ENCODE measurements around the gene PTGS1. TPM values are rescaled to one million over a fixed set of nuclear protein-coding genes. Genes with fewer than 3 reads are reported as not detected.
"Not testable (repeated sequence)": the region's sequence is repeated elsewhere in the genome, so short reads cannot be mapped to it uniquely, and the experiment has no call there.

The PTGS1 gene
- total and polyA plus RNA-seq, 2 donors: 98.8 to 348 TPM

DNA sequence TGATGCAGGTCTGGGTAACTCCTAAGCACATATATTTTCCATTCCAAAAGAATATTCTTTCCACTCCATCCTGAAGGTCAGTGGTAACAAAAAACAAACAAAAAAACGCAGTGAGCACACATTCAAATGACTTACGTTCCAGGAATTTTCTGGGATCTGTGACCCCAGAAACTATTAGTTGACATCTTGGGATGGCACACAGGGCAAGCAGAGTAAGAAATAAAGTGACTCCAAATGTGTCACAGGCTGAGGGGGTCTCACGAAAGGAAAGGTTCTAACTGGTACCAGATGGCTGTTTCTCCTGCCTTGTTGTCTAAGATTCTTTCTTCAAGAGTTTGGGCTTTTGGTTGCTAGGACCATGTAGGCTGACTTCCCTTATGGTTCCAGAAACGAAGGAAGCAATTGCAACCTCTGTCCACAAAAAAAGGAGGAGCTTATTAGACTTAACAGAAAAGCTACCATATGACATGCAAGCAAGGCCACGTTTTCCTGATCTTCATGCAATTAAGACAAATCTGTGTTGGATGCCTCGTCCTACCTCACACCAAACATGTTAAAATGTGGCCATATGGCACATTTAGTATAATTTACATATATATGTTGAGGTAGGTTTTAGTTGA lies 32.7 kb downstream of the PTGS1 start:
- Histone ChIP-seq H3K4me3 (ENCODE audit: low read depth, low read length) (no peak overlapping the region), H3K27ac (ENCODE audit: low read depth) (no peak overlapping the region), H3K4me1 (ENCODE audit: insufficient read depth) (no peaks in the 10 kb centered on the region), H3K36me3 (ENCODE audit: insufficient read depth) (no peaks in the 10 kb centered on the region)
- DNase-seq (ENCODE audit: extremely low spot score): no peak
- WGBS: 52% methylated on average over 6 of the region's 6 CpGs

DNA sequence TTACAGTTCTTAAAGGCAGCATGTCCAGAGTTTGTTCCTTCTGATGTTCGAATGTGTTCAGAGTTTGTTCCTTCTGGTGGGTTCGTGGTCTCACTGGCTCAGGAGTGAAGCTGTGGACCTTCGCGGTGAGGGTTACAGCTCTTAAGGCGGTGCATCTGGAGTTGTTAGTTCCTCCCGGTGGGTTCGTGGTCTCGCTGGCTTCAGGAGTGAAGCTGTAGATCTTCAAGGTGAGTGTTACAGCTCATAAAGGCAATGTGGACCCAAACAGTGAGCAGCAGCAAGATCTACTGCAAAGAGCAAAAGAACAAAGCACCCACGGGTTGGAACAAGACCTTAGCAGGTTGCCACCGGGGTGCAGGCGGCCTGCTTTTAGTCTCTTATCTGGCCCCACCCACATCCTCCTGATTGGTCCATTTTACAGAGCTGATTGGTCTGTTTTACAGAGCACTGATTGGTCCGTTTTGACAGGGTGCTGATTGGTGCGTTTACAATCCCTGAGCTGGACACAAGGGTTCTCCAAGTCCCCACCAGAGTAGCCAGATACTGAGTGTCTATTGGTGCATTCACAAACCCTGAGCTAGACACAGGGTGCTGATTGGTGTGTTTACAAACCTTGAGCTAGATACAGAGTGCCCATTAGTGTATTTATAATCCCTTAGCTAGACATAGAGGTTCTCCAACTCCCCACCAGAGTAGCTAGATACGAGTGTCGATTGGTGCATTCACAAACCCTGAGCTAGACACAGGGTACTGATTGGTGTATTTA lies 34.7 kb downstream of the PTGS1 start:
- 89% methylated on average over 15 of the region's 15 CpGs for WGBS
- not testable (repeated sequence) for H3K27ac ChIP-seq (ENCODE audit: low read depth); DNase-seq (ENCODE audit: extremely low spot score); H3K4me3 ChIP-seq (ENCODE audit: low read depth, low read length); H3K4me1 ChIP-seq (ENCODE audit: insufficient read depth); H3K36me3 ChIP-seq (ENCODE audit: insufficient read depth)

DNA sequence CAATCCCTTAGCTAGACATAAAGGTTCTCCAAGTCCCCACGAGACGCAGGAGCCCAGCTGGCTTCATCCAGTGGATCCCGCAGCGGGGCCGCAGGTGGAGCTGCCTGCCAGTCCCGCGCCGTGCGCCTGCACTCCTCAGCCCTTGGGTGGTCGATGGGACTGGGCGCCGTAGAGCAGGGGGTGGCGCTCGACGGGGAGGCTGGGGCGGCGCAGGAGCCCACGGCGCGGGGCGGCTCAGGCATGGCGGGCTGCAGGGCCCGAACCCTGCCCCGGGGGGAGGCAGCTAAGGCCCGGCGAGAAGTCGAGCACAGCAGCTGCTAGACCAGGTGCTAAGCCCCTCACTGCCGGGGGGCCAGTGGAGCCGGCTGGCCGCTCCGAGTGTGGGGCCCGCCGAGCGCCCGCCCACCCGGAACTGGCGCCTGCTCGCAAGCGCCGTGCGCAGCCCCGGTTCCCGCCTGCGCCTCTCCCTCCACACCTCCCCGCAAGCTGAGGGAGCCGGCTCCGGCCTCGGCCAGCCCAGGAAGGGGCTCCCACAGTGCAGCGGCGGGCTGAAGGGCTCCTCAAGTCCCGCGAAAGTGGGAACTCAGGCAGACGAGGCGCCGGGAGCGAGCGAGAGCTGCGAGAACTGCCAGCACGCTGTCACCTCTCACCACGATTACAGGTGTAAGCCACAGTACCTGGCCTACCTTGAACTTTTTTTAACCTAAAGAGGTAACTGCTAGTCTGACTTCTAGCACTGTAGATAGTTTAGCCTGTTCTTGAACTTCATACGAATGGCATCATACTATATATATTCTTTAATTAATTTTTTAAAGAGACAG lies 35.5 kb downstream of the PTGS1 start:
- 80% methylated on average over 61 of the region's 61 CpGs for WGBS
- DNase-seq (ENCODE audit: extremely low spot score): no peak
- Histone ChIP-seq H3K36me3 (ENCODE audit: insufficient read depth) (no peaks in the 10 kb centered on the region), H3K27ac (ENCODE audit: low read depth) (no peak overlapping the region), H3K4me3 (ENCODE audit: low read depth, low read length) (no peak overlapping the region), H3K4me1 (ENCODE audit: insufficient read depth) (no peaks in the 10 kb centered on the region)

DNA sequence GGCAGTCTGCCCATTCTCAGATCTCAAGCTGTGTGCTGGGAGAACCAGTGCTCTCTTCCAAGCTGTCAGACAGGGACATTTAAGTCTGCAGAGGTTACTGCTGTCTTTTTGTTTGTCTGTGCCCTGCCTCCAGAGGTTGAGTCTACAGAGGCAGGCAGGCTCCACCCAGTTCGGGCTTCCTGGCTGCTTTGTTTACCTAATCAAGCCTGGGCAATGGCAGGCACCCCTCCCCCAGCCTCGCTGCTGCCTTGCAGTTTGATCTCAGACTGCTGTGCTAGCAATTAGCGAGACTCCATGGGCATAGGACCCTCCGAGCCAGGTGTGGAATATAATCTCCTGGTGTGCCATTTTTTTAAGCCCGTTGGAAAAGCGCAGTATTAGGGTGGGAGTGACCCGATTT lies 43.3 kb downstream of the PTGS1 start:
- H3K4me3 ChIP-seq (ENCODE audit: low read depth, low read length); DNase-seq (ENCODE audit: extremely low spot score); H3K36me3 ChIP-seq (ENCODE audit: insufficient read depth); H3K4me1 ChIP-seq (ENCODE audit: insufficient read depth); H3K27ac ChIP-seq (ENCODE audit: low read depth): not testable (repeated sequence)
- 74% methylated on average over 7 of the region's 7 CpGs for WGBS

DNA sequence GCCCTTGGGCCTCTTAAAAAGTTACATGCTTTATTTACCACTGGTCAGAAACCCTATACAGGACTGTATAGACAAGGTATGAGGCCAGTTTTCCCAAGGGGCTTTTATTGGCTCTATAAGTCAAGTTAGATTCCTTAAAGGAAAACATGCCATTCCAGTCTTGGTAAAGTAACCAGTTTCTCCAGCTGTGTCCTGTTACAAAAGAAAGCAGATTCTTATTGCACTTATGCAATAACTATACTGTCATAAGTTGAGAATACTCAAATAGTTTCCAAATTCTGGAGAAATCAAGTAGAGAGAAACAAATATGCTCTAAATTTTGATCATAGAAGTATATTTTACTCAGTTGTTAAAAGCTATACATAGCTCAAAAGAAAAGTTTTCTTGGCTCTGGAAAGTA lies 47.2 kb downstream of the PTGS1 start:
- Histone ChIP-seq H3K4me3 (ENCODE audit: low read depth, low read length) (no peak overlapping the region), H3K36me3 (ENCODE audit: insufficient read depth) (peaks cover 2% of the 10 kb centered on the region), H3K4me1 (ENCODE audit: insufficient read depth) (no peaks in the 10 kb centered on the region), H3K27ac (ENCODE audit: low read depth) (no peak overlapping the region)
- DNase-seq (ENCODE audit: extremely low spot score): no peak

DNA sequence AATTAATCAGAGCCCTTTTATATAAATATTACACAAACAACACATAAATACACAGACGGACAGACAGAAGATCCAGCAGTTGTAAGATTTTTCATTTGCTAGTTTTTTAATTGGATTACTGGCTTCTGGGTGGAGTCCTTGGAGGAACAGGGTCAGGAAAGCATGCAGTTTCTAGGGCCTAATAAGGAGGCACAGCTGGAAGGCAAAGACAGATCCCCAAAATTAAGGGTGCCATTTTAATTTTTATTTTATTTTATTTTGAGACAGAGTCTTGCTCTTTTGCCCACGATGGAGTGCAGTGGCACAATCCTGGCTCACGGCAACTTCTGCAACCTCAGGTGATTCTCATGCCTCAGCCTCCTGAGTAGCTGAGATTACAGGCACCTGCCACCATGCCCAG lies 49.5 kb downstream of the PTGS1 start:
- Histone ChIP-seq H3K4me1 (ENCODE audit: insufficient read depth) (no peaks in the 10 kb centered on the region), H3K36me3 (ENCODE audit: insufficient read depth) (peaks cover 2% of the 10 kb centered on the region), H3K27ac (ENCODE audit: low read depth) (no peak overlapping the region), H3K4me3 (ENCODE audit: low read depth, low read length) (no peak overlapping the region)
- WGBS: 82% methylated on average over 3 of the region's 3 CpGs
- no peak for DNase-seq (ENCODE audit: extremely low spot score)

DNA sequence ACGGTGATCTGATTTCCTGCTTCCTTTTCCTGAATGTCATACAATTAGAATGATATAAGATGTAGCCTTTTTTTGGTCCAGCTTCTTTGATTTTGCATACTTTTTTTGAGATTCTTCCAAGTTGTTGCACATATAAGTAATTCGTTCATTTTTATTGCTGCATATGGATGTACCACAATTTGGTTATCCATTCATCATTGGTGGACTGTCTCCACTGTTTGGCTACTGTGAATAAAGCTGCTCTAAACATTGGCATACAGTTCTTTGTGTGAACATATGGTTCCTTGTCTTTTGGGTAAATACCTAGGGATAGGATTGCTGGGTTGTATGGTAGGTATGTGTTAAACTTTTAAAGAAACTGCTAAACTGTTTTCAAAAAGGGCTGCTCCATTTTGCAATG lies 54.3 kb downstream of the PTGS1 start:
- H3K36me3 ChIP-seq (ENCODE audit: insufficient read depth): no peaks in the 10 kb centered on the region
- no peak for DNase-seq (ENCODE audit: extremely low spot score)
- H3K4me3 ChIP-seq (ENCODE audit: low read depth, low read length): no peak overlapping the region
- no peak overlapping the region for H3K27ac ChIP-seq (ENCODE audit: low read depth)
- 54% methylated on average over 2 of the region's 2 CpGs for WGBS
- no peaks in the 10 kb centered on the region for H3K4me1 ChIP-seq (ENCODE audit: insufficient read depth)

DNA sequence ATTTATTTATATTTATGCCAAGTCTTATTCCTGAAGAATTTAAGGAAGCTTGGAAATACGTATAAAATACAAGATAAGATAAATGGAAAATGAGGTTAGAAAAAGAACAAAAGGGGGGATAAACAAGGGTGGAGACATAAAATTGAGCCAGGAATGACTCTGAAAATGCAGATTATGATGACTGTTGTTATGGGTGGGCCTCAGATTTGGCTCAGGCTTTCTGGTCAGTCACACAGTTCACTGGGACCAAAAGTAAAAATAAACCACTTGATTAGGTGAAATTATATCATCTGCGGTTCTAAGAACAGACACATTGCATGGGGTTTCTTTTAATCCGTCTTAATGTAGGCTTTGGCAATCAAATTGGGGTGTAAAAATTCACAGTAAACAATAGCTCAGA lies 55.9 kb downstream of the PTGS1 start:
- Histone ChIP-seq H3K27ac (ENCODE audit: low read depth) (no peak overlapping the region), H3K4me1 (ENCODE audit: insufficient read depth) (no peaks in the 10 kb centered on the region), H3K4me3 (ENCODE audit: low read depth, low read length) (no peak overlapping the region), H3K36me3 (ENCODE audit: insufficient read depth) (no peaks in the 10 kb centered on the region)
- 74% methylated on average over 3 of the region's 3 CpGs for WGBS
- no peak for DNase-seq (ENCODE audit: extremely low spot score)

DNA sequence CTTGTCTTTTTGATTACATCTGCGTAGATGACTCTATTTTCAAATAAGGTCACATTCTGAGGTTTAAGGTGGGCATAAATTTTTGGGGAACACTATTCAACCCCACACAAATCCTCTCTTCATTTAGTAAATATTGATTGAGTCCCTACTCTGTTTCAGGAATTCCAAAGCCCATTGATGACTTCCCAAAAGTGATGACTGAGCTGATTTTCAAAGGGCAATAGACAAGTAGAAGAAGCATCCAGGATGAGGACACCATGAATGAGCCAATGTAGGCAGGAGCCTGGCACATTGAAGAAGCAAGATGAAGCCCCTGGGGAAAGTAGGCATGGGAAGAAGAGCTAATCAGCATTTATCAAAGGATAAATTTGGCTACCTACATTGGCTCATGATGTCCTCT lies 71.7 kb downstream of the PTGS1 start:
- WGBS: 84% methylated on average over 1 of the region's 1 CpG
- H3K36me3 ChIP-seq (ENCODE audit: insufficient read depth): no peaks in the 10 kb centered on the region
- DNase-seq (ENCODE audit: extremely low spot score): no peak
- no peak overlapping the region for H3K27ac ChIP-seq (ENCODE audit: low read depth)
- H3K4me3 ChIP-seq (ENCODE audit: low read depth, low read length): no peak overlapping the region
- H3K4me1 ChIP-seq (ENCODE audit: insufficient read depth): no peaks in the 10 kb centered on the region

DNA sequence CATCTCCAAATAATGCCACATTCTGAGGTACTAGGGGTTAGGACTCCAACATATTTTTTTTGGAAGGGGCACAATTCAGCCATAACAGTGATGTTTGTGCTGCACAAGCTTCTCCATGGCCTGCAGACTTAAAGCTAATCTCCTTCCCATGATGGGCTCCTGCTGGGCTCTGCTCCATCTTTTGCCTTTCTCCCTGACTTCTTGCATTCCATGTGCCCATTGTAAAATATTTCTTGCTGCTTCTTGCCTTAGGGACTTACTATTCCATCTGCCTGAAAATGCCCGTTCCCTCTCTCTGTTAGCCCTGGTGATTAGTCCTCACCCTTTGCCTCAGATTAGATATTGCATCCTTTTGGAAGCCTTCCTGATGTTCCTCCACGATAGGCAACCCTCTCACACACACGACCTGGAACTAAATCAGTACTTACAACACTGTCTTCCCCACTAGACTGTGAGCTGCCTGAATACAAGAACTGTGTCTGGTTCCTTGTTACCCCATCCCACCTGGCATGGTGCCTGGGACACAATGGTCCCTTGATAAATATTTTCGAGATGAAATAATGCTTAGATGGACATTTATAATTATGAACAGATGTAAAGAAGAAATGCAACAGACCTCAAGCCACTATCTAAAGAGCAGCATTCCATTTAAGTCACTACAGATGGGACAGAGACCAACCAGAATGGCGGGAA lies 73.4 kb downstream of the PTGS1 start:
- 65% methylated on average over 5 of the region's 5 CpGs for WGBS
- H3K36me3 ChIP-seq (ENCODE audit: insufficient read depth): no peaks in the 10 kb centered on the region
- no peak for DNase-seq (ENCODE audit: extremely low spot score)
- H3K27ac ChIP-seq (ENCODE audit: low read depth): no peak overlapping the region
- H3K4me3 ChIP-seq (ENCODE audit: low read depth, low read length): no peak overlapping the region
- no peaks in the 10 kb centered on the region for H3K4me1 ChIP-seq (ENCODE audit: insufficient read depth)

Small RNA genes within 50 kb of the gene (small RNA-seq; reads per million reads assigned to genes)
- not detected for gene AL162424.1

Other genes starting within 250 kb of the PTGS1 start
- gene NDUFA8, start 211.2 kb upstream of the PTGS1 start, total RNA-seq: 24.7 TPM
- gene NDUFA8, start 211.2 kb upstream of the PTGS1 start, polyA plus RNA-seq: 107 TPM
- 8.4 TPM for gene MORN5, start 211.1 kb upstream of the PTGS1 start, total RNA-seq
- gene MORN5, start 211.1 kb upstream of the PTGS1 start, polyA plus RNA-seq: 22.9 TPM
- gene LHX6, start 142.1 kb upstream of the PTGS1 start, total RNA-seq: 2.2 TPM
- 6.8 TPM for gene LHX6, start 142.1 kb upstream of the PTGS1 start, polyA plus RNA-seq
- gene RBM18, start 106.2 kb upstream of the PTGS1 start, total RNA-seq: 19.1 TPM
- 14.4 TPM for gene RBM18, start 106.2 kb upstream of the PTGS1 start, polyA plus RNA-seq
- 42.0 TPM for gene MRRF, start 106.1 kb upstream of the PTGS1 start, total RNA-seq
- 22.7 TPM for gene MRRF, start 106.1 kb upstream of the PTGS1 start, polyA plus RNA-seq
- gene OR1J1, start 106.9 kb downstream of the PTGS1 start, total RNA-seq: not detected
- gene OR1J1, start 106.9 kb downstream of the PTGS1 start, polyA plus RNA-seq: not detected
- gene OR1J2, start 139.8 kb downstream of the PTGS1 start, total RNA-seq: not detected
- gene OR1J2, start 139.8 kb downstream of the PTGS1 start, polyA plus RNA-seq: not detected
- not detected for gene OR1J4, start 148.1 kb downstream of the PTGS1 start, total RNA-seq
- gene OR1J4, start 148.1 kb downstream of the PTGS1 start, polyA plus RNA-seq: not detected
- gene OR1N1, start 156.3 kb downstream of the PTGS1 start, total RNA-seq: not detected
- gene OR1N1, start 156.3 kb downstream of the PTGS1 start, polyA plus RNA-seq: not detected
- not detected for gene OR1N2, start 182.1 kb downstream of the PTGS1 start, total RNA-seq
- not detected for gene OR1N2, start 182.1 kb downstream of the PTGS1 start, polyA plus RNA-seq
- 0.16 TPM for gene OR1L8, start 212.4 kb downstream of the PTGS1 start, total RNA-seq
- 0.18 TPM for gene OR1L8, start 212.4 kb downstream of the PTGS1 start, polyA plus RNA-seq
- gene OR1Q1, start 243.7 kb downstream of the PTGS1 start, total RNA-seq: not detected
- not detected for gene OR1Q1, start 243.7 kb downstream of the PTGS1 start, polyA plus RNA-seq

All from urinary bladder (tissue), 4 donors.